B cell (primary cell): ENCODE results near the gene REEP5. TPM values are rescaled to one million over a fixed set of nuclear protein-coding genes. Genes with fewer than 3 reads are reported as not detected.

Experiments
- ATAC-seq: fragments of 200-7000 bp; cut with Tn5 transposase; one replicate; pipeline ENCODE4 v1.10.0; 2021; ENCODE audit warnings: low read depth, mild to moderate bottlenecking, moderate number of reproducible peaks, moderate library complexity
- CTCF ChIA-PET: fragments of 350-600 bp; sonication (Branson Sonifier 250); formaldehyde crosslinking; loops from one replicate; lab custom pipeline; 2021; ENCODE audit warnings: antibody characterized with exemption, inconsistent platforms; lab: Charles Lee
- POLR2A ChIA-PET: fragments of 350-600 bp; sonication (Branson Sonifier 250); formaldehyde crosslinking; loops from one replicate; lab custom pipeline; 2021; ENCODE audit warnings: antibody characterized with exemption; lab: Charles Lee
- DNase-seq: peaks from one replicate; pipeline ENCODE4 v3.0.0; 2013
- H2AFZ ChIP-seq: 2 replicates; pipeline ENCODE4 v1.6.1; 2012; ENCODE audit warnings: mild to moderate bottlenecking, low read depth, low read length; ENCODE audit not compliant: insufficient read depth, poor library complexity, severe bottlenecking
- H3K27ac ChIP-seq, 2 donors: 1 replicate in 1 of 2; 2 replicates in 1 of 2; pipeline ENCODE4 v1.5.1; 2012 to 2013; ENCODE audit warnings: low read length in 2 of 2, mild to moderate bottlenecking in 2 of 2, moderate library complexity in 1 of 2
- H3K27me3 ChIP-seq, 4 experiments: fragments of 200-600 bp in 1 of 4; sonication (generic) in 1 of 4; replicated peaks in 1 of 4; 1 replicate in 2 of 4; 2 replicates in 2 of 4; pipeline versions ENCODE4 v1.6.1 to v1.7.0; 2013 to 2016; ENCODE audit warnings: low read length in 3 of 4, mild to moderate bottlenecking in 2 of 4, mixed read lengths in 1 of 4, moderate library complexity in 1 of 4; ENCODE audit not compliant: insufficient read depth in 4 of 4, control insufficient read depth in 3 of 4; ENCODE audit errors: control extremely low read depth in 1 of 4
- H3K36me3 ChIP-seq, 2 experiments: replicated peaks in 1 of 2; 1 replicate in 1 of 2; 2 replicates in 1 of 2; pipeline versions ENCODE4 v1.6.1 to v1.7.1; 2013; ENCODE audit warnings: low read length in 1 of 2; ENCODE audit not compliant: insufficient read depth in 2 of 2, control insufficient read depth in 1 of 2; ENCODE audit errors: control extremely low read depth in 1 of 2, extremely low read depth in 1 of 2
- H3K4me1 ChIP-seq, 2 donors: fragments of 200-600 bp in 1 of 2; sonication (generic) in 1 of 2; 1 replicate in 1 of 2; 2 replicates in 1 of 2; pipeline versions ENCODE4 v1.5.1 to v1.6.1; 2013 to 2017; ENCODE audit warnings: low read length in 2 of 2; ENCODE audit not compliant: control insufficient read depth in 2 of 2, insufficient read depth in 2 of 2
- H3K4me2 ChIP-seq: replicated peaks from 2 replicates; pipeline ENCODE3; 2012; ENCODE audit warnings: mild to moderate bottlenecking, low read depth, low read length; ENCODE audit not compliant: poor library complexity, severe bottlenecking
- H3K4me3 ChIP-seq, 5 experiments: fragments of 200-600 bp in 1 of 5; sonication (generic) in 1 of 5; 1 replicate in 3 of 5; 2 replicates in 2 of 5; pipeline versions ENCODE4 v1.5.1 to v1.7.0; 2011 to 2016; ENCODE audit warnings: low read length in 4 of 5, mild to moderate bottlenecking in 4 of 5, low read depth in 2 of 5, control low read depth in 1 of 5, moderate library complexity in 1 of 5; ENCODE audit not compliant: insufficient read depth in 1 of 5; ENCODE audit errors: control extremely low read depth in 1 of 5, extremely low read depth in 1 of 5
- H3K79me2 ChIP-seq: fragments of 200-600 bp; sonication (generic); one replicate; pipeline ENCODE4 v1.6.0; 2016; ENCODE audit warnings: low read length; ENCODE audit not compliant: control insufficient read depth, insufficient read depth
- H3K9ac ChIP-seq: fragments of 200-600 bp; sonication (generic); 2 replicates; pipeline ENCODE4 v1.6.1; 2017; ENCODE audit warnings: mild to moderate bottlenecking, low read length, moderate library complexity
- H3K9me3 ChIP-seq, 3 donors: one replicate each; pipeline versions ENCODE4 v1.6.1 to v1.7.1; 2013; ENCODE audit warnings: low read length in 2 of 3; ENCODE audit not compliant: control insufficient read depth in 2 of 3, insufficient read depth in 1 of 3; ENCODE audit errors: control extremely low read depth in 1 of 3
- H4K20me1 ChIP-seq: 2 replicates; pipeline ENCODE4 v1.6.0; 2012; ENCODE audit warnings: mild to moderate bottlenecking, low read length; ENCODE audit not compliant: insufficient read depth, control insufficient read depth, poor library complexity, severe bottlenecking
- H3K27ac Mint-ChIP-seq: one replicate; pipeline ENCODE4 v1.8.0; 2021; ENCODE audit warnings: mixed read lengths
- H3K27me3 Mint-ChIP-seq: one replicate; pipeline ENCODE4 v1.8.0; 2021; ENCODE audit warnings: mixed read lengths
- H3K4me1 Mint-ChIP-seq: one replicate; pipeline ENCODE4 v1.8.0; 2021; ENCODE audit warnings: mixed read lengths
- H3K4me3 Mint-ChIP-seq: one replicate; pipeline ENCODE4 v1.8.0; 2021; ENCODE audit warnings: mixed read lengths
- H3K9me3 Mint-ChIP-seq: one replicate; pipeline ENCODE4 v1.8.0; 2022; ENCODE audit warnings: mixed read lengths; ENCODE audit not compliant: insufficient read depth
- CTCF ChIP-seq: fragments of 200-600 bp; IDR thresholded peaks from one replicate; pipeline ENCODE4 v1.8.0; 2022; ENCODE audit warnings: antibody characterized with exemption, mild to moderate bottlenecking
- EZH2 ChIP-seq: IDR thresholded peaks from 2 replicates; pipeline ENCODE4 v1.6.1; 2012; ENCODE audit warnings: borderline replicate concordance, low read depth, mild to moderate bottlenecking, moderate library complexity, low read length; ENCODE audit not compliant: insufficient read depth, poor library complexity, severe bottlenecking
- WGBS: methylation state at CpG from one replicate; pipeline ENCODE4 v1.1.5; 2013; ENCODE audit warnings: missing lambda C conversion rate; ENCODE audit not compliant: insufficient coverage; 5-methylcytosine and 5-hydroxymethylcytosine counted together
- intact Hi-C: fragments of 100-400 bp; cut with micrococcal nuclease; formaldehyde crosslinking; loops from one replicate; pipeline ENCODE4 v1.10.0; 2022
- polyA plus RNA-seq: library from polyadenylated mRNA; depleted of rRNA; stranded (reverse); fragments of >200 nt; gene quantifications from 2 replicates; pipeline ENCODE4 v1.2.3, GENCODE V29; 2012
- total RNA-seq, 2 donors: library from RNA; stranded (reverse); fragments of 120-200 nt in 1 of 2; gene quantifications; 1 replicate in 1 of 2; 2 replicates in 1 of 2; pipeline versions ENCODE4 v1.2.3 to v1.2.4, GENCODE V29; 2013 to 2022

REEP5 gene
- total and polyA plus RNA-seq, 2 donors (not counting 1 experiment from before 2014, with no cell fraction given): 39.2 to 55.9 TPM

DNA sequence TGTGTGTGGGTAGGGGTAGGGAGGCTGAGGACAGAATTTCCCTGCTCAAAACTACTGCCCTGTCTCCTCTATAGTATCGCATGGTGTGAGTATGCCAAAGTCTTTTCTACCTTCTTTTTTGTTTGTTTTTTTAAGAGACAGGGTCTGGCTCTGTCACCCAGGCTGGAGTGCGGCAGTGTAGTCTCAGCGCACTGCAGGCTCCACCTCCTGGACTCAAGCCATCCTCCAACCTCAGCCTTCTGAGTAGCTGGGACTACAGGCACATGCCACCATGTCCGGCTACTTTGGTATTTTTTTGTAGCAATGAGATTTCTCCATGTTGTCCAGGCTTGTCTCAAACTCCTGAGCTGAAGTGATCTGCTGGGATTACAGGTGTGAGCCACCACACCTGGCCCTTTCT is 58.5 kb downstream of the REEP5 start:
- intact Hi-C loops: loop anchor here (5.0 kb wide), 2 partner anchors 341 to 649 kb away; partner anchors contain the start of gene YTHDC2
- no peak overlapping the region for H3K4me3 Mint-ChIP-seq
- DNase-seq (no peak), ATAC-seq (no peak)
- Histone ChIP-seq H3K9ac (no peak overlapping the region), H3K79me2 (peaks cover 39% of the 10 kb centered on the region), H4K20me1 (peaks cover 9% of the 10 kb centered on the region), H3K27ac (no peak overlapping the region), H3K36me3 (peaks cover 9 to 32% of the 10 kb centered on the region in 2 experiments), H3K4me3 (no peak overlapping the region), H3K4me2 (no peak overlapping the region), H2AFZ (no peak overlapping the region), H3K27me3 (no peaks in the 10 kb centered on the region), H3K9me3 (no peaks in the 10 kb centered on the region), H3K4me1 (peaks cover 17 to 19% of the 10 kb centered on the region in 2 donors)
- TF ChIP-seq CTCF (no peak), EZH2 (no peak)
- ChIA-PET POLR2A (no interaction called here), CTCF (interaction anchor here (1.1 to 1.8 kb wide), 2 partner anchors 18 to 106 kb away, joined by 3 to 4 read pairs; no protein-coding TSS in a partner anchor)
- WGBS: 100% methylated on average over 2 of the region's 4 CpGs
- H3K9me3 Mint-ChIP-seq: no peaks in the 10 kb centered on the region
- peaks cover 4% of the 10 kb centered on the region for H3K27me3 Mint-ChIP-seq
- peak overlapping the region; percentile 32 for H3K27ac Mint-ChIP-seq
- H3K4me1 Mint-ChIP-seq: peaks cover 30% of the 10 kb centered on the region

GRCh38 chr5:112862085-112862484 is 59.9 kb downstream of the REEP5 start:
- peak overlapping the region; percentile 37 for H3K27ac Mint-ChIP-seq
- peaks cover 30% of the 10 kb centered on the region for H3K4me1 Mint-ChIP-seq
- ChIA-PET CTCF (interaction anchor here (1.8 kb wide), 1 partner anchor 105 kb away, joined by 4 read pairs; no protein-coding TSS in a partner anchor), POLR2A (no interaction called here)
- Histone ChIP-seq H3K4me2 (peak overlapping the region; percentile 75), H3K9ac (peak overlapping the region; percentile 99), H3K9me3 (no peaks in the 10 kb centered on the region), H4K20me1 (peaks cover 9% of the 10 kb centered on the region), H3K4me3 (peak overlapping the region; percentile 77 to 99 (median 95)), H2AFZ (peak overlapping the region; percentile 6), H3K27ac (peak overlapping the region in 1 of 2 donors; percentile 92), H3K27me3 (no peaks in the 10 kb centered on the region), H3K79me2 (peaks cover 39% of the 10 kb centered on the region), H3K36me3 (peaks cover 7 to 27% of the 10 kb centered on the region in 2 experiments), H3K4me1 (peaks cover 17 to 19% of the 10 kb centered on the region in 2 donors)
- peak overlapping the region; percentile 98 for H3K4me3 Mint-ChIP-seq
- no peaks in the 10 kb centered on the region for H3K9me3 Mint-ChIP-seq
- 77% methylated on average over 6 of the region's 9 CpGs for WGBS
- ATAC-seq (no peak), DNase-seq (no peak)
- intact Hi-C loops: loop anchor here (5.0 kb wide), 2 partner anchors 340 to 650 kb away; partner anchors contain the start of gene YTHDC2
- peaks cover 11% of the 10 kb centered on the region for H3K27me3 Mint-ChIP-seq
- TF ChIP-seq CTCF: no peak
- no peak for TF ChIP-seq EZH2
